GM19328 (cell line): ENCODE data around the gene ABCA4.
"Not testable (repeated sequence)": the region's sequence is repeated elsewhere in the genome, so short reads cannot be mapped to it uniquely, and the experiment has no call there.

Experiments
- ATAC-seq: cut with Tn5 transposase; IDR thresholded peaks from one replicate; pipeline ENCODE4 v1.9.1; 2021; ENCODE audit warnings: mild to moderate bottlenecking, moderate library complexity; ENCODE audit not compliant: unreplicated experiment

The ABCA4 gene

GRCh38 chr1:93959413-93959812, 161.5 kb downstream of the ABCA4 start:
- no peak for ATAC-seq

GRCh38 chr1:93958726-93959100, 162.2 kb downstream of the ABCA4 start:
- ATAC-seq = no peak

- ATAC-seq = no peak
Observed at GRCh38 chr1:93958032-93958725, 162.8 kb downstream of the ABCA4 start.

- no peak for ATAC-seq
Observed at GRCh38 chr1:93955765-93956164, 165.2 kb downstream of the ABCA4 start.

GRCh38 chr1:93947002-93947686, 173.8 kb downstream of the ABCA4 start:
- ATAC-seq = not testable (repeated sequence)
